K562 (cell line): ENCODE measurements around the gene TSPAN12. TPM values are rescaled to one million over a fixed set of nuclear protein-coding genes. Genes with fewer than 3 reads are reported as not detected.

ENCODE experiments used
- CBX1 ChIP-seq: sonication (generic); IDR thresholded peaks from 2 replicates; pipeline ENCODE4 v1.6.1; 2016; ENCODE audit warnings: antibody characterized with exemption, low read depth, mild to moderate bottlenecking
- PCBP1 ChIP-seq: fragments of 200-400 bp; formaldehyde crosslinking; IDR thresholded peaks from 2 replicates; pipeline ENCODE4 v1.6.1; 2018; ENCODE audit warnings: mild to moderate bottlenecking, low read depth, low read length; ENCODE audit not compliant: poor library complexity, severe bottlenecking
- SMARCC2 ChIP-seq: fragments of 450-650 bp; IDR thresholded peaks from 2 replicates; pipeline ENCODE4 v1.6.1; 2017; ENCODE audit warnings: antibody characterized with exemption, moderate library complexity, mild to moderate bottlenecking, low read depth
- ZNF165 ChIP-seq: fragments of 250-450 bp; sonication (Bioruptor Pico); IDR thresholded peaks from 2 replicates; pipeline ENCODE4 v1.4.0; 2020; ENCODE audit warnings: borderline replicate concordance
- ZNF217 ChIP-seq: sonication (generic); formaldehyde crosslinking; IDR thresholded peaks from 2 replicates; pipeline ENCODE4 v1.8.0; 2022; ENCODE audit warnings: mild to moderate bottlenecking, missing genetic modification reagents
- polyA plus RNA-seq, 8 experiments: library from polyadenylated mRNA; depleted of rRNA in 4 of 8; stranded (reverse) in 5 of 8; unstranded in 3 of 8; fragments of >200 nt; fragmentation: Nextera tagmentation in 2 of 8; fragmentation: Illumina TruSeq in 1 of 8; extraction: Ambion mirVana in 2 of 8; extraction: Trizol in 1 of 8; gene quantifications; 2 replicates each; pipeline versions ENCODE4 v1.2.1 to v1.2.3, GENCODE V29; 2011 to 2014; ENCODE audit warnings: inconsistent platforms in 1 of 8, missing spikeins in 1 of 8
- total RNA-seq, 7 experiments: library from RNA; depleted of rRNA in 6 of 7; stranded (reverse); fragments of >200 nt in 6 of 7; fragmentation: Illumina TruSeq in 2 of 7; extraction: Trizol in 2 of 7; gene quantifications; 2 replicates each; pipeline versions ENCODE4 v1.2.1 to v1.2.3, GENCODE V29; 2011 to 2021; ENCODE audit warnings: low replicate concordance in 1 of 7
- TF ChIP-seq, protein P1 (sequence below), 2 experiments: fragments of 450-650 bp in 1 of 2; sonication (generic) in 1 of 2; formaldehyde crosslinking in 1 of 2; IDR thresholded peaks; 2 replicates each; pipeline versions ENCODE4 v1.7.1 to v1.9.0; 2016 to 2022; ENCODE audit warnings: inconsistent platforms in 1 of 2, mild to moderate bottlenecking in 1 of 2, missing genetic modification reagents in 1 of 2
- TF ChIP-seq, protein P2 (sequence below): sonication (generic); formaldehyde crosslinking; IDR thresholded peaks from 2 replicates; pipeline ENCODE4 v1.8.1; 2023; ENCODE audit warnings: mild to moderate bottlenecking, missing genetic modification reagents, moderate library complexity
- TF ChIP-seq, protein P3 (sequence below): IDR thresholded peaks from 2 replicates; pipeline ENCODE4 v1.6.1; 2011; ENCODE audit warnings: borderline replicate concordance, low read depth, mild to moderate bottlenecking, moderate library complexity, low read length; ENCODE audit not compliant: insufficient read depth, poor library complexity, severe bottlenecking
- TF ChIP-seq, protein P4 (sequence below): fragments of 250-450 bp; sonication (Bioruptor Pico); IDR thresholded peaks from 2 replicates; pipeline ENCODE4 v1.4.0; 2020

The TSPAN12 gene
- total and polyA plus RNA-seq, 9 of the 15 experiments (the other 6 are each of a cell fraction or from before 2014, with no cell fraction given) = 0.13 to 1.7 (median 0.35) TPM; not detected in 1

DNA sequence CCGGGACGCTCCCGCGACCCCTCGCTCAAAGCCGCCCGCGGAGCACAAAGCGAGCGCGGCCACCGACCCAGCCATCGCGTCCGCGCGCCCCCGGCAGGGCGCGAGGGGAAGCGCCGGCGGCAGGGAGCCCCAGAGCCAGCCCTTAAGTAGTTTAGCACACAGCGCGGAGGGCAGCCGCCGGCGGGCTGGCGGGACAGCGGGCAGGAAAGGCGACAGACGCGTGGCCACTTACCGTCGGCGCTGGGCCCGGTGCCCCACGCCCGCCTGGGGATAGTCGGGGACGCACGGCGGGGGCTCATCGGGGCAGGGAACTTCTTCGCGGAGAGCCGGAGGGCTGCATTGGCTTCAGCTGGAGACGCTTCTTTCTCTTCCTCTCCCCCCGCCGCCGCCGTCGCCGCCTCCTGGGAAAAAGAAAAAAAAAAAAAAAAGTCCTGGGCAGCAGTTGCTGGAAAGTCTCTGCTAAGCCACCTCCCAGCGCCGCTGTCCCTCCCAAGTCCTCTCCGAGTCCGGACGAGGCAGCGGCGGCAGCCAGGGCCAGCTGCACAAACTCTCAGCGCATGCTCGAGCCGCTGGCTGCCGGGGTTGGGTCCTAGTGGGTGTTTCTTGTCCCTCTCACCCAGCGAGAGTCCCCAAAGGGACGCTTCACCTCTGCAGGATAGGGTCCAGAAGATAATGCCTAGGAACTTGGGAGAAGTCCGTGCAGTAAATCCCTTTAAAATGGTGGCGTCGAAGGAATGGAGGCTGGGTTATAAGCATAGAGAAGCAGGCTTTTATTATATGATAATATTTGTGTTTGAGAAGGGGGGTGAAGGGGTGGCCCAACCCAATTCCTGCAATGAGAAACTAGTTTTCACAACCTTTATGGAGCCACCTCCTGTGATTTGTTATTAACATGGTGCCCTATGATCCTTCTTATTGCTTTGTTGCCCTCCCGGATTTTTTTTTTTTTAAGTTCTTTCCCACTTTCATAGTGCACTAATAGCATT lies at the start of gene TSPAN12 (continued):
- TF ChIP-seq, protein P1, sequence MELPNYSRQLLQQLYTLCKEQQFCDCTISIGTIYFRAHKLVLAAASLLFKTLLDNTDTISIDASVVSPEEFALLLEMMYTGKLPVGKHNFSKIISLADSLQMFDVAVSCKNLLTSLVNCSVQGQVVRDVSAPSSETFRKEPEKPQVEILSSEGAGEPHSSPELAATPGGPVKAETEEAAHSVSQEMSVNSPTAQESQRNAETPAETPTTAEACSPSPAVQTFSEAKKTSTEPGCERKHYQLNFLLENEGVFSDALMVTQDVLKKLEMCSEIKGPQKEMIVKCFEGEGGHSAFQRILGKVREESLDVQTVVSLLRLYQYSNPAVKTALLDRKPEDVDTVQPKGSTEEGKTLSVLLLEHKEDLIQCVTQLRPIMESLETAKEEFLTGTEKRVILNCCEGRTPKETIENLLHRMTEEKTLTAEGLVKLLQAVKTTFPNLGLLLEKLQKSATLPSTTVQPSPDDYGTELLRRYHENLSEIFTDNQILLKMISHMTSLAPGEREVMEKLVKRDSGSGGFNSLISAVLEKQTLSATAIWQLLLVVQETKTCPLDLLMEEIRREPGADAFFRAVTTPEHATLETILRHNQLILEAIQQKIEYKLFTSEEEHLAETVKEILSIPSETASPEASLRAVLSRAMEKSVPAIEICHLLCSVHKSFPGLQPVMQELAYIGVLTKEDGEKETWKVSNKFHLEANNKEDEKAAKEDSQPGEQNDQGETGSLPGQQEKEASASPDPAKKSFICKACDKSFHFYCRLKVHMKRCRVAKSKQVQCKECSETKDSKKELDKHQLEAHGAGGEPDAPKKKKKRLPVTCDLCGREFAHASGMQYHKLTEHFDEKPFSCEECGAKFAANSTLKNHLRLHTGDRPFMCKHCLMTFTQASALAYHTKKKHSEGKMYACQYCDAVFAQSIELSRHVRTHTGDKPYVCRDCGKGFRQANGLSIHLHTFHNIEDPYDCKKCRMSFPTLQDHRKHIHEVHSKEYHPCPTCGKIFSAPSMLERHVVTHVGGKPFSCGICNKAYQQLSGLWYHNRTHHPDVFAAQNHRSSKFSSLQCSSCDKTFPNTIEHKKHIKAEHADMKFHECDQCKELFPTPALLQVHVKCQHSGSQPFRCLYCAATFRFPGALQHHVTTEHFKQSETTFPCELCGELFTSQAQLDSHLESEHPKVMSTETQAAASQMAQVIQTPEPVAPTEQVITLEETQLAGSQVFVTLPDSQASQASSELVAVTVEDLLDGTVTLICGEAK (IDR thresholded peaks at IDR 0.05) = 0 out of 2 replicates have a peak, but pooled peaks have one; percentile 26
- TF ChIP-seq, protein P1 (CRISPR knock-in tag; IDR thresholded peaks at IDR 0.05) = no peak
- TF ChIP-seq ZNF165 (0 out of 2 replicates have a peak, but pooled peaks have one; percentile 40), PCBP1 (peak; percentile 73), SMARCC2 (no peak), CBX1 (peak; percentile 41; the same call in 1 of the 2 replicates), ZNF217 (CRISPR knock-in tag) (no peak)
- TF ChIP-seq, protein P2, sequence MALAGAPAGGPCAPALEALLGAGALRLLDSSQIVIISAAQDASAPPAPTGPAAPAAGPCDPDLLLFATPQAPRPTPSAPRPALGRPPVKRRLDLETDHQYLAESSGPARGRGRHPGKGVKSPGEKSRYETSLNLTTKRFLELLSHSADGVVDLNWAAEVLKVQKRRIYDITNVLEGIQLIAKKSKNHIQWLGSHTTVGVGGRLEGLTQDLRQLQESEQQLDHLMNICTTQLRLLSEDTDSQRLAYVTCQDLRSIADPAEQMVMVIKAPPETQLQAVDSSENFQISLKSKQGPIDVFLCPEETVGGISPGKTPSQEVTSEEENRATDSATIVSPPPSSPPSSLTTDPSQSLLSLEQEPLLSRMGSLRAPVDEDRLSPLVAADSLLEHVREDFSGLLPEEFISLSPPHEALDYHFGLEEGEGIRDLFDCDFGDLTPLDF = 0 out of 2 replicates have a peak, but pooled peaks have one; percentile 63
- TF ChIP-seq, protein P3, sequence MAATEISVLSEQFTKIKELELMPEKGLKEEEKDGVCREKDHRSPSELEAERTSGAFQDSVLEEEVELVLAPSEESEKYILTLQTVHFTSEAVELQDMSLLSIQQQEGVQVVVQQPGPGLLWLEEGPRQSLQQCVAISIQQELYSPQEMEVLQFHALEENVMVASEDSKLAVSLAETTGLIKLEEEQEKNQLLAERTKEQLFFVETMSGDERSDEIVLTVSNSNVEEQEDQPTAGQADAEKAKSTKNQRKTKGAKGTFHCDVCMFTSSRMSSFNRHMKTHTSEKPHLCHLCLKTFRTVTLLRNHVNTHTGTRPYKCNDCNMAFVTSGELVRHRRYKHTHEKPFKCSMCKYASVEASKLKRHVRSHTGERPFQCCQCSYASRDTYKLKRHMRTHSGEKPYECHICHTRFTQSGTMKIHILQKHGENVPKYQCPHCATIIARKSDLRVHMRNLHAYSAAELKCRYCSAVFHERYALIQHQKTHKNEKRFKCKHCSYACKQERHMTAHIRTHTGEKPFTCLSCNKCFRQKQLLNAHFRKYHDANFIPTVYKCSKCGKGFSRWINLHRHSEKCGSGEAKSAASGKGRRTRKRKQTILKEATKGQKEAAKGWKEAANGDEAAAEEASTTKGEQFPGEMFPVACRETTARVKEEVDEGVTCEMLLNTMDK = peak; percentile 90
- TF ChIP-seq, protein P4, sequence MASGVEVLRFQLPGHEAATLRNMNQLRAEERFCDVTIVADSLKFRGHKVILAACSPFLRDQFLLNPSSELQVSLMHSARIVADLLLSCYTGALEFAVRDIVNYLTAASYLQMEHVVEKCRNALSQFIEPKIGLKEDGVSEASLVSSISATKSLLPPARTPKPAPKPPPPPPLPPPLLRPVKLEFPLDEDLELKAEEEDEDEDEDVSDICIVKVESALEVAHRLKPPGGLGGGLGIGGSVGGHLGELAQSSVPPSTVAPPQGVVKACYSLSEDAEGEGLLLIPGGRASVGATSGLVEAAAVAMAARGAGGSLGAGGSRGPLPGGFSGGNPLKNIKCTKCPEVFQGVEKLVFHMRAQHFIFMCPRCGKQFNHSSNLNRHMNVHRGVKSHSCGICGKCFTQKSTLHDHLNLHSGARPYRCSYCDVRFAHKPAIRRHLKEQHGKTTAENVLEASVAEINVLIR = no peak
